Suprapubic skin (tissue), 4 donors: ENCODE data around the gene ADGRE3.

Source experiments
- CTCF ChIP-seq, 2 donors: fragments of 200-600 bp in 1 of 2; fragments of 450-650 bp in 1 of 2; sonication (generic) in 1 of 2; IDR thresholded peaks; one replicate each; pipeline ENCODE4 v1.5.1; 2016 to 2019; ENCODE audit warnings: antibody characterized with exemption in 2 of 2, mild to moderate bottlenecking in 1 of 2, moderate library complexity in 1 of 2
- EP300 ChIP-seq: sonication (generic); formaldehyde crosslinking; IDR thresholded peaks from one replicate; pipeline ENCODE4 v1.6.1; 2017; ENCODE audit warnings: antibody characterized with exemption
- POLR2A ChIP-seq, 2 donors: fragments of 450-650 bp; IDR thresholded peaks; one replicate each; pipeline ENCODE4 v1.6.1; 2017; ENCODE audit warnings: antibody characterized with exemption in 2 of 2, mild to moderate bottlenecking in 2 of 2, moderate library complexity in 2 of 2
- POLR2AphosphoS5 ChIP-seq, 3 donors: sonication (generic); formaldehyde crosslinking; IDR thresholded peaks; one replicate each; pipeline ENCODE4 v1.6.1; 2017; ENCODE audit warnings: antibody characterized with exemption in 3 of 3

DNA sequence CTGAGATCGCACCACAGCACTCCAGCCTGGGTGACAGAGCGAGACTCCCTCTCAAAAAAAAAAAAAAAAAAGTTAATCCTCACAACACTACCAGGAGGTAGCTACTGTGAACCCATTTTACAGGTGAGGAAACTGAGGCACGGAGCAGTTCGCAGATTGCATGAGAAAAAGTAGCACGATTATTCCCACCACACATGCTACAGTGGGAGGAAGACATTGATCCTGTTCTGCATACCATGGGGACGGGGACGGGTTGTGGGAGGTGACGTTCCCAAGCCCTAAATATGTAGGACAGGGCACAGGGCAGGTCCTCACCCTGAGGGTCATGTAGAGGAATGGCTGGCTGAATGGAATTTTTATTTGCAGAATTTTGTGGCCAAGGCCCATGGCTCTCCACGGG lies 68.0 kb downstream of the ADGRE3 start:
- TF ChIP-seq EP300 (no peak), CTCF (IDR thresholded peaks at IDR 0.05) (no peak), POLR2A (IDR thresholded peaks at IDR 0.05) (no peak), POLR2AphosphoS5 (IDR thresholded peaks at IDR 0.05) (no peak)
